ENCODE results near the gene P2RY14.

DNA sequence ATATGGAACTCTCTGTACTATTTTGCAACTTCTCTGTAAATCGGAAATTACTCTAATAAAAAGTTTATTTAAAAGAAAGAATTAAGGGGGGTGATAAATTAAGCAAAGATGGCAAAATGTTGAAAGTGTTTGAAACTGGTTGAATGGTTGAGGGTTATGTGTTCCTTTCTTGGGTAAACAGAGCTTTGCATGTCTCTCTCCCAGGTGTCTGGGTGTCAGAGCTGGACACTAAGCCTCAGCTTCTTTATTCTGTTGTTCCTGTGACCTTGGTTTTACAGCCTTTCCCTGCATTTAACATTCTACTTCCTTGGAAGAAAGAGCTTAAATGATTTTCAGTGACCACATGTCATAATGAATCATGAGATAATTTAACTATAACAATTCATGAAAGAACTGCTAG, 82.5 kb downstream of the P2RY14 start:
- TF ChIP-seq, protein P1, sequence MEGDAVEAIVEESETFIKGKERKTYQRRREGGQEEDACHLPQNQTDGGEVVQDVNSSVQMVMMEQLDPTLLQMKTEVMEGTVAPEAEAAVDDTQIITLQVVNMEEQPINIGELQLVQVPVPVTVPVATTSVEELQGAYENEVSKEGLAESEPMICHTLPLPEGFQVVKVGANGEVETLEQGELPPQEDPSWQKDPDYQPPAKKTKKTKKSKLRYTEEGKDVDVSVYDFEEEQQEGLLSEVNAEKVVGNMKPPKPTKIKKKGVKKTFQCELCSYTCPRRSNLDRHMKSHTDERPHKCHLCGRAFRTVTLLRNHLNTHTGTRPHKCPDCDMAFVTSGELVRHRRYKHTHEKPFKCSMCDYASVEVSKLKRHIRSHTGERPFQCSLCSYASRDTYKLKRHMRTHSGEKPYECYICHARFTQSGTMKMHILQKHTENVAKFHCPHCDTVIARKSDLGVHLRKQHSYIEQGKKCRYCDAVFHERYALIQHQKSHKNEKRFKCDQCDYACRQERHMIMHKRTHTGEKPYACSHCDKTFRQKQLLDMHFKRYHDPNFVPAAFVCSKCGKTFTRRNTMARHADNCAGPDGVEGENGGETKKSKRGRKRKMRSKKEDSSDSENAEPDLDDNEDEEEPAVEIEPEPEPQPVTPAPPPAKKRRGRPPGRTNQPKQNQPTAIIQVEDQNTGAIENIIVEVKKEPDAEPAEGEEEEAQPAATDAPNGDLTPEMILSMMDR (optimal IDR thresholded peaks at IDR 0.05 in 1 of 3, IDR thresholded peaks at IDR 0.05 in 1 of 3, conservative IDR thresholded peaks at IDR 0.05 in 1 of 3; ENCODE audit: extremely low read depth in 1 of 3, insufficient read depth in 2 of 3, low read length in 3 of 3) = no peak
- TF ChIP-seq EZH2 (IDR thresholded peaks at IDR 0.05; ENCODE audit: low read length) = no peak
